NT2/D1 (cell line): ENCODE data around the gene AMBP.

Experiments used
- YY1 ChIP-seq: IDR thresholded peaks from 2 replicates; pipeline ENCODE4 v1.6.1; 2011; ENCODE audit not compliant: insufficient read length, insufficient read depth
- ZNF274 ChIP-seq: IDR thresholded peaks from 2 replicates; pipeline ENCODE4 v1.6.1; 2011; ENCODE audit warnings: mild to moderate bottlenecking, low read depth, low read length

GRCh38 chr9:114078021-114078780 is at the start of gene AMBP:
- TF ChIP-seq ZNF274: no peak
- no peak for TF ChIP-seq YY1
